Measurements from ENCODE around the gene EIF5. TPM values are rescaled to one million over a fixed set of nuclear protein-coding genes. Genes with fewer than 3 reads are reported as not detected.

Gene EIF5
- total RNA-seq, 1 experiment from 2014 or later = 238 TPM

- peaks cover 38% of the 10 kb centered on the region; the same call in 1 of the 2 replicates for H4K20me1 ChIP-seq (ENCODE audit: insufficient read depth)
- no TSS peak for BruUV-seq (replicated peaks)
- no peak overlapping the region; the same call in 1 of the 2 replicates for H3K27ac ChIP-seq (ENCODE audit: low read depth, low read length)
- POLR2A ChIA-PET = interaction anchor here (0.7 to 0.8 kb wide), 2 partner anchors 9 to 218 kb away, joined by 3 read pairs; no protein-coding TSS in a partner anchor
- peaks cover 56 to 61% of the 10 kb centered on the region in 2 experiments for H3K36me3 ChIP-seq (ENCODE audit: control insufficient read depth in 1 of 2, insufficient read depth in 2 of 2, low read length in 2 of 2)
- no peaks in the 10 kb centered on the region for H3K27me3 ChIP-seq (ENCODE audit: insufficient read depth, low read length)
- H2AFZ ChIP-seq (ENCODE audit: low read depth, low read length, poor library complexity, severe bottlenecking) = no peak overlapping the region
- H3K4me1 ChIP-seq (ENCODE audit: control insufficient read depth in 1 of 2, insufficient read depth in 2 of 2, low read length in 2 of 2) = peaks cover 9 to 18% of the 10 kb centered on the region in 2 experiments; a peak in 3 of 4 replicates
- no peak overlapping the region for H3K9ac ChIP-seq (ENCODE audit: low read length)
- H3K9me2 ChIP-seq (ENCODE audit: insufficient read depth) = no peaks in the 10 kb centered on the region
- no peaks in the 10 kb centered on the region for H3K9me3 ChIP-seq (ENCODE audit: control insufficient read depth in 1 of 2, insufficient read depth in 1 of 2, low read depth in 1 of 2, low read length in 2 of 2)
- no peak overlapping the region for H3K4me3 ChIP-seq (replicated peaks in 1 of 2; ENCODE audit: low read depth in 1 of 2, low read length in 2 of 2)
- intact Hi-C loops (cut with micrococcal nuclease) = no loop called here
- CTCF ChIA-PET = no interaction called here
- ATAC-seq (no peak), DNase-seq (ENCODE audit: low read depth, low spot score) (no peak)
- RAD21 ChIA-PET (ENCODE audit: low non-redundant PET in 1 of 2, low total read pairs in 2 of 2, uncharacterized antibody in 2 of 2, unreplicated experiment in 2 of 2) = no interaction called here
- H3K79me2 ChIP-seq (ENCODE audit: insufficient read depth, low read length) = peaks cover 66% of the 10 kb centered on the region
- peak overlapping the region; percentile 90; the same call in 1 of the 2 replicates for H3K4me2 ChIP-seq (ENCODE audit: low read length)
- no peak for TF ChIP-seq JUND (IDR thresholded peaks at IDR 0.05)
- TF ChIP-seq ZFX (IDR thresholded peaks at IDR 0.05) = no peak
- no peak for TF ChIP-seq SRF (IDR thresholded peaks at IDR 0.05; ENCODE audit: low read depth)
- TF ChIP-seq, protein P1, sequence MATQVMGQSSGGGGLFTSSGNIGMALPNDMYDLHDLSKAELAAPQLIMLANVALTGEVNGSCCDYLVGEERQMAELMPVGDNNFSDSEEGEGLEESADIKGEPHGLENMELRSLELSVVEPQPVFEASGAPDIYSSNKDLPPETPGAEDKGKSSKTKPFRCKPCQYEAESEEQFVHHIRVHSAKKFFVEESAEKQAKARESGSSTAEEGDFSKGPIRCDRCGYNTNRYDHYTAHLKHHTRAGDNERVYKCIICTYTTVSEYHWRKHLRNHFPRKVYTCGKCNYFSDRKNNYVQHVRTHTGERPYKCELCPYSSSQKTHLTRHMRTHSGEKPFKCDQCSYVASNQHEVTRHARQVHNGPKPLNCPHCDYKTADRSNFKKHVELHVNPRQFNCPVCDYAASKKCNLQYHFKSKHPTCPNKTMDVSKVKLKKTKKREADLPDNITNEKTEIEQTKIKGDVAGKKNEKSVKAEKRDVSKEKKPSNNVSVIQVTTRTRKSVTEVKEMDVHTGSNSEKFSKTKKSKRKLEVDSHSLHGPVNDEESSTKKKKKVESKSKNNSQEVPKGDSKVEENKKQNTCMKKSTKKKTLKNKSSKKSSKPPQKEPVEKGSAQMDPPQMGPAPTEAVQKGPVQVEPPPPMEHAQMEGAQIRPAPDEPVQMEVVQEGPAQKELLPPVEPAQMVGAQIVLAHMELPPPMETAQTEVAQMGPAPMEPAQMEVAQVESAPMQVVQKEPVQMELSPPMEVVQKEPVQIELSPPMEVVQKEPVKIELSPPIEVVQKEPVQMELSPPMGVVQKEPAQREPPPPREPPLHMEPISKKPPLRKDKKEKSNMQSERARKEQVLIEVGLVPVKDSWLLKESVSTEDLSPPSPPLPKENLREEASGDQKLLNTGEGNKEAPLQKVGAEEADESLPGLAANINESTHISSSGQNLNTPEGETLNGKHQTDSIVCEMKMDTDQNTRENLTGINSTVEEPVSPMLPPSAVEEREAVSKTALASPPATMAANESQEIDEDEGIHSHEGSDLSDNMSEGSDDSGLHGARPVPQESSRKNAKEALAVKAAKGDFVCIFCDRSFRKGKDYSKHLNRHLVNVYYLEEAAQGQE (IDR thresholded peaks at IDR 0.05; ENCODE audit: low read depth) = no peak
Observed at GRCh38 chr14:103336191-103336590, 2.2 kb downstream of the EIF5 start.

DNA sequence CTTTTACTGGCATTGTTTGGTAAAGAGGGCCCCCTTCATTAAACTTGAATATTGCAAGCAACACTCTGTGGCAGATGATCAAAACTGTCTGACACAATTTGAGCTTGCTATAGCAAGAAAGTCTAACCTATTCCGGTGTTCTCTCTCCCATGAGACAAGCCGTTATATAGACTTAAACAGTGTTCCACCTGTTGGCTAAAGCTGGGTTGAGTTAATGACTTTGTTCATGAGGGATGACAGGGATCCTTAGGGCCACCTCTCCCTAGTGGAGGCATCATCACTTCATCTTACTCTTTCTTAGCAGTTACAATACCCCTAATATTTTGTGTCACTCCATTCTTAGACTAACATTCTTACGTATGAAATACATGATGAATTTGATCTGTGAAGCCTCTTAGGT is 3.8 kb downstream of the EIF5 start:
- Histone ChIP-seq H3K79me2 (ENCODE audit: insufficient read depth, low read length) (peaks cover 62% of the 10 kb centered on the region), H3K4me3 (replicated peaks in 1 of 2; ENCODE audit: low read depth in 1 of 2, low read length in 2 of 2) (no peak overlapping the region), H3K9me2 (ENCODE audit: insufficient read depth) (no peaks in the 10 kb centered on the region), H2AFZ (ENCODE audit: low read depth, low read length, poor library complexity, severe bottlenecking) (no peak overlapping the region), H3K4me1 (ENCODE audit: control insufficient read depth in 1 of 2, insufficient read depth in 2 of 2, low read length in 2 of 2) (peaks cover 3 to 10% of the 10 kb centered on the region in 2 experiments; a peak in 3 of 4 replicates), H3K27me3 (ENCODE audit: insufficient read depth, low read length) (no peaks in the 10 kb centered on the region), H3K4me2 (ENCODE audit: low read length) (no peak overlapping the region), H3K9ac (ENCODE audit: low read length) (no peak overlapping the region), H3K27ac (ENCODE audit: low read depth, low read length) (no peak overlapping the region), H4K20me1 (ENCODE audit: insufficient read depth) (peaks cover 38% of the 10 kb centered on the region; the same call in 1 of the 2 replicates), H3K36me3 (ENCODE audit: control insufficient read depth in 1 of 2, insufficient read depth in 2 of 2, low read length in 2 of 2) (peaks cover 72 to 77% of the 10 kb centered on the region in 2 experiments), H3K9me3 (ENCODE audit: control insufficient read depth in 1 of 2, insufficient read depth in 1 of 2, low read depth in 1 of 2, low read length in 2 of 2) (no peaks in the 10 kb centered on the region)
- ChIA-PET POLR2A (no interaction called here), CTCF (no interaction called here), RAD21 (ENCODE audit: low non-redundant PET in 1 of 2, low total read pairs in 2 of 2, uncharacterized antibody in 2 of 2, unreplicated experiment in 2 of 2) (no interaction called here)
- BruUV-seq (replicated peaks) = no TSS peak
- ATAC-seq (no peak), DNase-seq (ENCODE audit: low read depth, low spot score) (no peak)
- intact Hi-C loops (cut with micrococcal nuclease) = no loop called here
- TF ChIP-seq CBX3 (IDR thresholded peaks at IDR 0.05; ENCODE audit: low read depth) (no peak), POLR2A (IDR thresholded peaks at IDR 0.05; ENCODE audit: borderline replicate concordance, extremely low read depth, insufficient read depth, insufficient read length) (no peak), EZH2phosphoT487 (IDR thresholded peaks at IDR 0.05; ENCODE audit: borderline replicate concordance) (no peak), FOSL1 (IDR thresholded peaks at IDR 0.05; ENCODE audit: low read depth) (no peak), ZFX (IDR thresholded peaks at IDR 0.05) (no peak), SIN3A (IDR thresholded peaks at IDR 0.05; ENCODE audit: low read depth) (no peak), EZH2 (IDR thresholded peaks at IDR 0.05) (no peak), JUND (IDR thresholded peaks at IDR 0.05) (no peak), SRF (IDR thresholded peaks at IDR 0.05; ENCODE audit: low read depth) (no peak), TCF7L2 (IDR thresholded peaks at IDR 0.05; ENCODE audit: borderline replicate concordance, extremely low read depth, insufficient read depth, insufficient read length) (no peak), YY1 (IDR thresholded peaks at IDR 0.05; ENCODE audit: extremely low read depth, insufficient replicate concordance, low read depth, low read length) (no peak), CEBPB (IDR thresholded peaks at IDR 0.05; ENCODE audit: low read depth) (no peak)
- TF ChIP-seq, protein P1 (IDR thresholded peaks at IDR 0.05; ENCODE audit: low read depth) = no peak

Measured in HCT116 (cell line).